Keratinocyte (primary cell): ENCODE data around the gene CASP8.

Experiments used
- EZH2 ChIP-seq: IDR thresholded peaks from one replicate; pipeline ENCODE4 v1.6.1; 2012; ENCODE audit warnings: inconsistent platforms, mild to moderate bottlenecking, low read length, moderate library complexity
- TF ChIP-seq, protein P1 (sequence below), 3 experiments: IDR thresholded peaks in 1 of 3; conservative IDR thresholded peaks in 1 of 3; optimal IDR thresholded peaks in 1 of 3; 2 replicates in 2 of 3; 3 replicates in 1 of 3; pipeline versions ENCODE3 to v1.5.1; 2011; ENCODE audit warnings: low read length in 3 of 3, mild to moderate bottlenecking in 3 of 3, moderate library complexity in 2 of 3, control low read depth in 1 of 3, inconsistent platforms in 1 of 3; ENCODE audit not compliant: insufficient read depth in 2 of 3; ENCODE audit errors: extremely low read depth in 1 of 3

DNA sequence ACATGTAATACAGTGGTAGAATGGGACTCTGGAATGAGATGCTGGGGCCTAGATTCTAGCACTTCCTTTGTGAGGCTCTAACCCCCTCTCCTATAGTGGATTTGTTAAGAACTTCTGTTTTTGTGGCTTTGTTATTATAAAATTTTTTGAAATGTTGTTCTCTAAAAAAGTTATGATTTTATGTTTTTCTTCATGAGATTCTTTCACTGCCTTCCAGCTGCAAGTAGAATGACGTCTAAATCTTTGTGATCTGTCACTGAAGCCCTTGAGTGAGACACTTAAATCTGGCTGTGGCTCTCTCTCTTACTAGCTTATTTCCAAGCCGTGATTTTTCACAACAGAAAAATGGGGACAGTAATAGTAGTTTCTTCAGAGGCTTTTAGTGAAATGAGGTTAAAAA, 1.6 kb downstream of the CASP8 start:
- TF ChIP-seq, protein P1, sequence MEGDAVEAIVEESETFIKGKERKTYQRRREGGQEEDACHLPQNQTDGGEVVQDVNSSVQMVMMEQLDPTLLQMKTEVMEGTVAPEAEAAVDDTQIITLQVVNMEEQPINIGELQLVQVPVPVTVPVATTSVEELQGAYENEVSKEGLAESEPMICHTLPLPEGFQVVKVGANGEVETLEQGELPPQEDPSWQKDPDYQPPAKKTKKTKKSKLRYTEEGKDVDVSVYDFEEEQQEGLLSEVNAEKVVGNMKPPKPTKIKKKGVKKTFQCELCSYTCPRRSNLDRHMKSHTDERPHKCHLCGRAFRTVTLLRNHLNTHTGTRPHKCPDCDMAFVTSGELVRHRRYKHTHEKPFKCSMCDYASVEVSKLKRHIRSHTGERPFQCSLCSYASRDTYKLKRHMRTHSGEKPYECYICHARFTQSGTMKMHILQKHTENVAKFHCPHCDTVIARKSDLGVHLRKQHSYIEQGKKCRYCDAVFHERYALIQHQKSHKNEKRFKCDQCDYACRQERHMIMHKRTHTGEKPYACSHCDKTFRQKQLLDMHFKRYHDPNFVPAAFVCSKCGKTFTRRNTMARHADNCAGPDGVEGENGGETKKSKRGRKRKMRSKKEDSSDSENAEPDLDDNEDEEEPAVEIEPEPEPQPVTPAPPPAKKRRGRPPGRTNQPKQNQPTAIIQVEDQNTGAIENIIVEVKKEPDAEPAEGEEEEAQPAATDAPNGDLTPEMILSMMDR (optimal IDR thresholded peaks at IDR 0.05 in 1 of 3, IDR thresholded peaks at IDR 0.05 in 1 of 3, conservative IDR thresholded peaks at IDR 0.05 in 1 of 3; ENCODE audit: extremely low read depth in 1 of 3, insufficient read depth in 2 of 3, low read length in 3 of 3): no peak
- no peak for TF ChIP-seq EZH2
